HepG2 (cell line): Measurements from ENCODE around the gene SGMS1. TPM values are rescaled to one million over a fixed set of nuclear protein-coding genes. Genes with fewer than 3 reads are reported as not detected.

Source experiments
- ATAC-seq: fragments of 200-7000 bp; cut with Tn5 transposase; 3 replicates; pipeline ENCODE4 v1.9.1; 2020; ENCODE audit warnings: mild to moderate bottlenecking, moderate library complexity
- BruUV-seq: library from RNA; stranded (reverse); fragments of 400-500 nt; replicated peaks from 2 replicates; lab custom pipeline; 2021; lab: Mats Ljungman, UMichigan
- CTCF ChIA-PET: fragments of 300-600 bp; formaldehyde crosslinking; extraction: SDS; loops from one replicate; lab custom pipeline; 2021; ENCODE audit warnings: low total read pairs, inconsistent platforms, low intra/inter-chr PET ratio; lab: Yijun Ruan, JAX
- POLR2A ChIA-PET: fragments of 350-600 bp; sonication (Branson Sonifier 250); formaldehyde crosslinking; loops from one replicate; lab custom pipeline; 2020; ENCODE audit warnings: antibody characterized with exemption, inconsistent platforms; lab: Yijun Ruan, JAX
- DNase-seq: peaks from one replicate; pipeline ENCODE4 v3.0.0-alpha.2; 2015; ENCODE audit warnings: low spot score
- FAIRE-seq: peaks from 3 replicates; lab custom pipeline; 2011; peaks lifted over from hg19 to GRCh38; lab: Jason Lieb, UNC
- H2AFZ ChIP-seq: one replicate; pipeline ENCODE4 v1.6.1; 2011; ENCODE audit warnings: low read length, inconsistent platforms
- H3K27ac ChIP-seq: fragments of 300-600 bp; 3 replicates; pipeline ENCODE4 v1.8.0; 2011; ENCODE audit warnings: mixed run types, mild to moderate bottlenecking, mixed read lengths, low read length, inconsistent platforms; ENCODE audit not compliant: insufficient read depth; ENCODE audit errors: extremely low read length
- H3K27me3 ChIP-seq, 2 experiments: fragments of 200-600 bp in 1 of 2; 2 replicates in 1 of 2; 3 replicates in 1 of 2; pipeline versions ENCODE4 v1.6.0 to v1.8.0; 2011; ENCODE audit warnings: low read length in 2 of 2, mild to moderate bottlenecking in 2 of 2, moderate library complexity in 2 of 2, inconsistent platforms in 1 of 2; ENCODE audit not compliant: insufficient read depth in 2 of 2, control insufficient read depth in 1 of 2
- H3K36me3 ChIP-seq, 2 experiments: fragments of 200-600 bp in 1 of 2; replicated peaks in 1 of 2; 2 replicates in 1 of 2; 3 replicates in 1 of 2; pipeline versions ENCODE4 v1.5.1 to v1.8.0; 2011; ENCODE audit warnings: low read length in 2 of 2, inconsistent platforms in 1 of 2; ENCODE audit not compliant: insufficient read depth in 2 of 2, control insufficient read depth in 1 of 2
- H3K4me1 ChIP-seq: 2 replicates; pipeline ENCODE4 v1.5.1; 2012; ENCODE audit warnings: low read length, inconsistent platforms; ENCODE audit not compliant: insufficient read depth
- H3K4me2 ChIP-seq: 2 replicates; pipeline ENCODE4 v1.6.0; 2011; ENCODE audit warnings: low read depth, low read length, inconsistent platforms
- H3K4me3 ChIP-seq, 3 experiments: fragments of 200-600 bp in 1 of 3; sonication (generic), shearing (Covaris generic) in 1 of 3; replicated peaks in 1 of 3; 2 replicates each; pipeline ENCODE4 v1.5.1; 2011 to 2016; ENCODE audit warnings: low read length in 3 of 3, inconsistent platforms in 2 of 3, low read depth in 2 of 3, mild to moderate bottlenecking in 2 of 3, control low read depth in 1 of 3, mixed read lengths in 1 of 3; ENCODE audit not compliant: insufficient read depth in 1 of 3
- H3K79me2 ChIP-seq: one replicate; pipeline ENCODE4 v1.6.1; 2011; ENCODE audit warnings: low read length, inconsistent platforms; ENCODE audit not compliant: insufficient read depth
- H3K9ac ChIP-seq: 2 replicates; pipeline ENCODE4 v1.6.0; 2011; ENCODE audit warnings: mild to moderate bottlenecking, low read depth, low read length, inconsistent platforms; ENCODE audit not compliant: insufficient read depth
- H3K9me3 ChIP-seq: 2 replicates; pipeline ENCODE4 v1.5.1; 2012; ENCODE audit warnings: mild to moderate bottlenecking, low read length
- H4K20me1 ChIP-seq: 2 replicates; pipeline ENCODE4 v1.6.0; 2011; ENCODE audit warnings: inconsistent platforms, mild to moderate bottlenecking, low read length, moderate library complexity; ENCODE audit not compliant: insufficient read depth
- ARID3A ChIP-seq: IDR thresholded peaks from 2 replicates; pipeline ENCODE4 v1.6.1; 2012; ENCODE audit warnings: low read depth, low read length, improper control_type of control experiment
- ARNT2 ChIP-seq: sonication (generic); formaldehyde crosslinking; IDR thresholded peaks from 2 replicates; pipeline ENCODE4 v1.8.0; 2022; ENCODE audit warnings: mild to moderate bottlenecking, low read depth, missing genetic modification reagents, moderate library complexity
- IRF2 ChIP-seq: IDR thresholded peaks from 2 replicates; pipeline ENCODE4 v1.6.1; 2018; ENCODE audit warnings: missing genetic modification reagents, missing compliant biosample characterization
- MED8 ChIP-seq: sonication (generic); formaldehyde crosslinking; IDR thresholded peaks from 2 replicates; pipeline ENCODE4 v1.8.1; 2023; ENCODE audit warnings: mild to moderate bottlenecking, missing genetic modification reagents; ENCODE audit not compliant: insufficient replicate concordance
- NFYB ChIP-seq: sonication (generic); formaldehyde crosslinking; IDR thresholded peaks from 2 replicates; pipeline ENCODE4 v1.4.0; 2020; ENCODE audit warnings: missing genetic modification reagents
- NR1H2 ChIP-seq: sonication (generic); formaldehyde crosslinking; IDR thresholded peaks from 2 replicates; pipeline ENCODE4 v1.8.1; 2022; ENCODE audit warnings: low read depth, missing genetic modification reagents, borderline replicate concordance
- RAD51 ChIP-seq: fragments of 450-650 bp; IDR thresholded peaks from 2 replicates; pipeline ENCODE4 v1.6.1; 2016; ENCODE audit warnings: borderline replicate concordance
- RARA ChIP-seq: IDR thresholded peaks from 2 replicates; pipeline ENCODE4 v1.6.1; 2016; ENCODE audit warnings: missing genetic modification reagents, missing compliant biosample characterization
- SIX4 ChIP-seq: sonication (generic); formaldehyde crosslinking; IDR thresholded peaks from 2 replicates; pipeline ENCODE4 v1.4.0; 2020; ENCODE audit warnings: missing genetic modification reagents
- SP5 ChIP-seq: IDR thresholded peaks from 2 replicates; pipeline ENCODE4 v1.6.1; 2016; ENCODE audit warnings: low read depth, borderline replicate concordance
- ZFP1 ChIP-seq: IDR thresholded peaks from 2 replicates; pipeline ENCODE4 v1.6.1; 2016
- ZNF160 ChIP-seq: sonication (generic); formaldehyde crosslinking; IDR thresholded peaks from 2 replicates; pipeline ENCODE4 v1.8.0; 2022; ENCODE audit warnings: mild to moderate bottlenecking, inconsistent platforms, missing genetic modification reagents
- ZNF34 ChIP-seq: sonication (generic); formaldehyde crosslinking; IDR thresholded peaks from 2 replicates; pipeline ENCODE4 v1.4.0; 2020; ENCODE audit warnings: mild to moderate bottlenecking, missing genetic modification reagents, borderline replicate concordance
- ZNF350 ChIP-seq: sonication (generic); formaldehyde crosslinking; IDR thresholded peaks from 2 replicates; pipeline ENCODE4 v1.4.0; 2020; ENCODE audit warnings: mild to moderate bottlenecking, low read depth, missing genetic modification reagents, borderline replicate concordance
- ZNF570 ChIP-seq: sonication (generic); formaldehyde crosslinking; IDR thresholded peaks from 2 replicates; pipeline ENCODE4 v1.4.0; 2020; ENCODE audit warnings: mild to moderate bottlenecking, missing genetic modification reagents, borderline replicate concordance
- ZNF777 ChIP-seq: sonication (generic); formaldehyde crosslinking; IDR thresholded peaks from 2 replicates; pipeline ENCODE4 v1.4.0; 2020; ENCODE audit warnings: missing genetic modification reagents
- WGBS: methylation state at CpG from one replicate; pipeline ENCODE4 v1.1.6; 2017; ENCODE audit warnings: low lambda C conversion rate; 5-methylcytosine and 5-hydroxymethylcytosine counted together
- in situ Hi-C: cut with HindIII; loops from 2 replicates; pipeline ENCODE4 v1.10.0; 2017; ENCODE audit warnings: low pct_unique_long_range_greater_than_20kb; ENCODE audit not compliant: extremely low pct_ligation_motif_present
- intact Hi-C: fragments of 100-400 bp; cut with micrococcal nuclease; formaldehyde crosslinking; loops from one replicate; pipeline ENCODE4 v1.10.0; 2022; ENCODE audit not compliant: unreplicated experiment
- polyA plus RNA-seq, 8 experiments: library from polyadenylated mRNA; depleted of rRNA in 3 of 8; stranded (reverse) in 7 of 8; unstranded in 1 of 8; fragments of >200 nt; fragmentation: Illumina TruSeq in 4 of 8; extraction: Trizol in 4 of 8; gene quantifications; 2 replicates each; pipeline versions ENCODE4 v1.2.1 to v1.2.3, GENCODE V29; 2011 to 2016; ENCODE audit warnings: low read depth in 4 of 8, missing spikeins in 1 of 8, mixed read lengths in 1 of 8; ENCODE audit not compliant: insufficient read depth in 1 of 8
- total RNA-seq, 5 experiments: library from RNA; depleted of rRNA; stranded (reverse); fragments of >200 nt; fragmentation: Illumina TruSeq; extraction: Trizol; gene quantifications; 2 replicates each; pipeline ENCODE4 v1.2.3, GENCODE V29; 2016; ENCODE audit warnings: low read depth in 1 of 5
- TF ChIP-seq, protein P1 (sequence below): sonication (generic); formaldehyde crosslinking; IDR thresholded peaks from 2 replicates; pipeline ENCODE4 v1.8.1; 2023; ENCODE audit warnings: missing genetic modification reagents, mild to moderate bottlenecking, borderline replicate concordance
- TF ChIP-seq, protein P2 (sequence below): sonication (generic); formaldehyde crosslinking; IDR thresholded peaks from 2 replicates; pipeline ENCODE4 v1.8.1; 2023; ENCODE audit warnings: mild to moderate bottlenecking, moderate library complexity, missing genetic modification reagents

SGMS1 gene
- total and polyA plus RNA-seq, 2 of the 13 experiments (the other 11 are each of a cell fraction or from before 2014, with no cell fraction given): 6.5 to 15.1 TPM

- intact Hi-C loops: no loop called here
- Histone ChIP-seq H3K27me3 (no peaks in the 10 kb centered on the region), H2AFZ (no peak overlapping the region), H3K9me3 (no peaks in the 10 kb centered on the region), H4K20me1 (no peaks in the 10 kb centered on the region), H3K27ac (no peak overlapping the region), H3K4me1 (no peaks in the 10 kb centered on the region), H3K4me3 (no peak overlapping the region), H3K4me2 (no peak overlapping the region), H3K79me2 (no peaks in the 10 kb centered on the region), H3K9ac (no peak overlapping the region), H3K36me3 (0 out of 5 replicates have a peak, but pooled peaks cover 0 to 3% of the 10 kb centered on the region in 2 experiments)
- no peak for ATAC-seq
- DNase-seq: no peak
- POLR2A ChIA-PET: no interaction called here
- in situ Hi-C loops: no loop called here
- no peak for FAIRE-seq
- TF ChIP-seq RARA (CRISPR knock-in tag): no peak
- no peak for TF ChIP-seq ZFP1
- TF ChIP-seq ZNF34: no peak
- TF ChIP-seq ARNT2 (CRISPR knock-in tag): no peak
- no peak for TF ChIP-seq SIX4 (CRISPR knock-in tag)
- TF ChIP-seq ZNF160 (CRISPR knock-in tag): no peak
- no peak for TF ChIP-seq NR1H2 (CRISPR knock-in tag)
- no peak for TF ChIP-seq IRF2
- no peak for TF ChIP-seq NFYB (CRISPR knock-in tag)
- BruUV-seq: no TSS peak
- CTCF ChIA-PET: no interaction called here
Observed at GRCh38 chr10:50326172-50326555, 297.6 kb downstream of the SGMS1 start.

- in situ Hi-C loops: no loop called here
- intact Hi-C loops: no loop called here
- H3K79me2 ChIP-seq: no peaks in the 10 kb centered on the region
- 0 out of 5 replicates have a peak, but pooled peaks cover under 1 to 5% of the 10 kb centered on the region in 2 experiments for H3K36me3 ChIP-seq
- ChIA-PET CTCF (no interaction called here), POLR2A (no interaction called here)
- H4K20me1 ChIP-seq: no peaks in the 10 kb centered on the region
- no peaks in the 10 kb centered on the region for H3K4me1 ChIP-seq
- no peaks in the 10 kb centered on the region for H3K27me3 ChIP-seq
- no TSS peak for BruUV-seq
- H3K4me2 ChIP-seq: no peak overlapping the region
- no peak overlapping the region for H3K27ac ChIP-seq
- no peak overlapping the region for H2AFZ ChIP-seq
- no peak for DNase-seq
- no peak overlapping the region for H3K9ac ChIP-seq
- H3K9me3 ChIP-seq: no peaks in the 10 kb centered on the region
- ATAC-seq: no peak
- WGBS: 93% methylated on average over 6 of the region's 6 CpGs
- FAIRE-seq: no peak
- no peak overlapping the region for H3K4me3 ChIP-seq
- TF ChIP-seq SP5 (no peak), ZNF777 (CRISPR knock-in tag) (no peak), RAD51 (no peak), ZNF570 (CRISPR knock-in tag) (no peak), MED8 (CRISPR knock-in tag) (no peak), ARID3A (no peak), ZNF350 (CRISPR knock-in tag) (no peak)
- TF ChIP-seq, protein P1, sequence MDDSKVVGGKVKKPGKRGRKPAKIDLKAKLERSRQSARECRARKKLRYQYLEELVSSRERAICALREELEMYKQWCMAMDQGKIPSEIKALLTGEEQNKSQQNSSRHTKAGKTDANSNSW (CRISPR knock-in tag): no peak
- TF ChIP-seq, protein P2, sequence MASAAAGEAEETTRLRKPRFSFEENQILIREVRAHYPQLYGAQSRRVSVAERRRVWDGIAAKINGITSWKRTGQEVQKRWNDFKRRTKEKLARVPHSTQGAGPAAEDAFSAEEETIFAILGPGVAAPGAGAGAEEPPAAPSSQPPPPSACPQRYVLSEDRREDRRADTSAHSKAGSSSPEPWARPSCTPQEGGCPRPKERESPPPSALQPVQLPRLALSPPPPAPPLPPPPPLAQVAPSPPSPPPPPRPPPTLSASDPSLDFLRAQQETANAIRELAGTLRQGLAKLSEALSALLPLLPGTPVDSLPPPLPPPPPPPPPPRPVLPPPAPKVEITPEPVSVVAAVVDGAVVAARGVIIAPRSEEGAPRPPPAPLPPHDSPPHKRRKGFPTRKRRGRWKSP: no peak
Observed at GRCh38 chr10:50325449-50326171, 298.1 kb downstream of the SGMS1 start.
